HG03060 (cell line): ENCODE results near the gene CMSS1.

Source experiments
- ATAC-seq: cut with Tn5 transposase; IDR thresholded peaks from one replicate; pipeline ENCODE4 v1.9.1; 2021; ENCODE audit warnings: low read depth, moderate number of reproducible peaks; ENCODE audit not compliant: unreplicated experiment

The CMSS1 gene

DNA sequence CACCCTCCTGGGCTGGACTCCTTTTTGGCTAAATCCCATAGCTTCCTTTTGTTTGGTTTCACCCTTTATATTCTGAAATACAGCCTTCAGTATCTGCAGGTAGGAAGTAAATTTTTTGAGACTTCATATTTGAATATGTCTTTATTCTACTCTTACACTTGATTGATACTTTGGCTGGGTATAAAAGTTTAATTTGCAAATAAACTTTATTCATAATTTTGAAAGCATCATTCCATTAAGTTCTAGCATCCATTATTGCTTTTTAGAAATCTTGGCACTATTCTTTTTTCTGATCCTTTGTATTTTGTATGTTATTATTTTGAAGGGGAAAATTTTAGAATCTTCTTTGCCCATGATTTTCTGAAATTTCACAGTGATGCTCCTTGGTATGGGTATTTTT is 337.9 kb downstream of the CMSS1 start:
- ATAC-seq, result no peak

DNA sequence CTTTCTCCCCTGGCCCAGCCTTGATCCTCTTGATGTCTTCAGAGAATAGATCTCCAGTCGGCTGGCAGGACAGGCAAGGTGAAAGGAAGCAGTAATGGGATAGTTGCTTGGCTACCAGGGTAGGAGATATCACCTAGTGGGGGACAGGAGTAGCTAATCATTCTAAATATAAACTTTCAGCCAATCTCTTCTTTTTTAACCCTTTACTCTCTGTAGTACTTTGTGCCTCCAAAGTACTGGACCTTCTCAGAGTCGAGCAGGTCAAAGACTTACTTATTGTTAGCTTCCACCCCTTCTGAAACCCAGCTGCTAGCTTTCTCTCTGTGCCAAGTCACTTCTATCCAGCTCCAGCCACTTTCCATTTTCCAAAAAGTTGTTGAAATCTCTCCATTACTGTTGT is 340.0 kb downstream of the CMSS1 start:
- ATAC-seq, result no peak

DNA sequence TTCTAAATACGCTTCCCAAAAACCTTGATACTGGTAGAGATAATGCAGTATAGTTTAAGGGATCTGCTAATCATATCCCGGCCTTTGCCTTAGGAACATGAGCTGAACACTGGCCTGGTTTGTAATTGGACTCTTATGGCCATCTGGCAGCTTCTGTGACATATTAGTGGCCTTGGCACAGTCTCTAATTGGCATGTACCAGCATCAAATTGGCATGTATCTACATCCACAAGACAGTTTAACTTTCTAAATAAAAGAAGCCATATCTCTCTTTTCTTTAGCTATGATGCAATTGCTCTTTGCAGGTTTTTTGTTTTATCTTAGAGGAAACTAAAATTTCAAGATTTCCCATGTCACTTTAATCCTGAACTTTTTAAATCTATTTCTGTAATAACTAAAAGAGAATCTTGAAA is 341.3 kb downstream of the CMSS1 start:
- no peak for ATAC-seq

DNA sequence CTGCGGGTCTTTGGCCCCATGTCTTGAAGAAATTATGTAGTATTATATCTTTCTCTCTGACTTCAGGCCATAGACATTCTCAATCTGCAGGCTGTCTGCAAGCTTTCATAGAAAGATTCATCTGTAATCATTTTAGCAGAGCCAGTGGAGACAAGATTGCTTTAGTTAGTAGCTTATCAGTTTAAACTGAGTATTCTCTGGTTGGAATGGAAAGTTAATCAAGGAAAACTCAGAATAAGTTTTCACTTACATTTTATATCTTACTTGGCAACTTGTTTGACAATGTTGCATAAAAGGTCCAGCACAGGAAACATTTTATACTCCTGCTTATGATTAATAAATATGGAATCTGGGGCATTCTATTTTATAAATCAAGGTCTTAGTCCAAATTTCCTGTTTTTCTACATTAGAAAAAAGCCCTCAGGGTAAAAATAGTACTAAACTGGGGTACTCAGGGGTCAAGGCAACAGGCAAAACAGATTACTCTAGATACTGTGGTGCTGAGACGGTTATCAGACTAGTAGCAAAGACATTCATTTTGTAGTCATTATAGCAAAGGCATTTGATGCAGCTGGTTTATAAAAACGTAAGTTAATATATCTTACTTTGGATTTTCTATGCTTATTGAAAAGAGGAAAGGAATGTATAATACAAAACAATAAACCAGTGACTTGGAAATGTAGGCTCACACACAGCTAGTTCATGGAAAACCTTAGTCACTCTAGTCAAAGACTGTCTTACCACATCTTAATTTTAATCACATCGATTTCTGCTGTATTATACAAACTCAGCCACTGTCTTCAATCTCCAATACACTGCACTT is 341.9 kb downstream of the CMSS1 start:
- no peak for ATAC-seq

DNA sequence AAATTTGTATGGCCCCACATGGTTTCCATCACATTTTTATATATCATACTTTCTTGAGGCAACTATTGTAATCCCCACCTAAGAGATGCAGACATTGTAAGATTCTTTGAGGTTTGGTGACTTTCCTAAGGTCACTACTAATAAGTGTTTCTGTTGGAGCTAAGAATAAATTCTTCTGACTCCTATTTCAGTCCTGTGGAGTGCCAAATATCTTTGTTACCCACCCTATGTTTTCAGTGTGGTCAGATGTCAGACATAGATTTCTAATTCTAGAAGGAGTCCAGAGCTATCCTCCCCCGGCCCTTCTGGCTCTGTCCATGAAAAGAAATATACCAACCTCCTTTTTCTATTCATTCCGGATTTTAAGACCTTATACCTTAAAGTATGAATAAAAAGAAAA is 342.9 kb downstream of the CMSS1 start:
- no peak for ATAC-seq

DNA sequence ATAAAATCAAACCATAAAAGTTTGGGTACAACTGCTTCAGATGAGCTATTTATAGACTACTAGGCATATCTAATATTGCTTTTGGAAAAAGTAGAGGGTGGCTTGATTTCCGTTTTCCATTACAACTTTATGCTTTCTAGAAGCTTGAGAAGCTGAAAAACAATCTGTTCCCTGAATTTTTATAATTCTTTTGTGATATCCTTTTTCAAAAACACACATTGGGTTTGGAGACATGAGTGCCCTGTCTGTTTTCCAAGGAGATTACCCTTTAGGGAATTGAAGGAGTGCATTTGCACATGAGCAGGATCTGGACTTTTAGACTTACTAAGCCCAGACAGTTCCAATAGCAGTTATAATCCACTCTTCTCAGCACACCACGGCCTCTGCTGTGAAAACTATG is 346.1 kb downstream of the CMSS1 start:
- no peak for ATAC-seq

DNA sequence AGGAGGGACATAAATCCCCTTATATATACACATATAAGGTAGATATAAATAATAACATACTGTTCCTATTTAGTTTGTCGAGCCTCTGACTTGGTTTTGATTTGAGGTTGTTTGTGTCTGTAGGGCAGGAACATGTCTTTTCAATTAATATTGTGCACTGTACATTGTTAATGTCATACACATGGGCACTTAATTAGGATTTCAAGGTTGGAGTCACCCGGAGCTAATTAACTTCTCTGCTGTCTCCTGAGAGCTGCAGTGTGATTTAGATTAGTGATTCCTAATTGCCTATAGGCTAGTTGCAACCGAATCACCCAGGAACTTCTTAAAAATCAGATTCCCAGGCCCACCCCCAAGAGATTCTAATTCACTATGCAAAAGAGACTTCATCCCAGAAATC is 347.1 kb downstream of the CMSS1 start:
- ATAC-seq, result no peak

DNA sequence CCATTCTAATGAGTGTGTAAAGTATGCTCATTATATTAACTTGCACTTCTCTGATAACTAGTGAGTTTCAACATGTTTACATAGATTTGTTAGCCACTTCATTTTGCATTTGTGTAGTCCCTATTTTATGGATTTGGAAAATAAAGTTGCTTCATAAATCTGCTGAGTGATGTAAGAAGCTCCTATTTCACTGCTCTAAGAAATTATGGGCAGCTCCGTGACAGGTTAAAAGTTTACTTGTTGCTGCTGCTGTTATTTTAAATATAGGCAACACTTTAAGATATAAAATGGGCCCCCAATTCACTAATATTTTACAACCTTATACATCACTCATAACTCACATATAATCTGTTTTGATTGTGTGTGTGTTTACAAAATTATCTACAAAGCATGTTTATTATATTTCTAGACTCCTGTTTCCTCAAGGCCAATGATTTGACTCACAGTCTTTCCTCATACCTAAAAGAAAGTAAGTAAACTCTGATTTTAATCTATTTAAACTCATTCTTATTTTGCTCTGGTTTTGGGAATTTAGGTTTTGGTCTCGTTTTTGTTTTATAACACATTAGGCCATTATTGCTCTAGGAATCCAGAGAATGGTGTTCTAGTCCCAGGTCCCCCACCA is 348.4 kb downstream of the CMSS1 start:
- ATAC-seq, result no peak

DNA sequence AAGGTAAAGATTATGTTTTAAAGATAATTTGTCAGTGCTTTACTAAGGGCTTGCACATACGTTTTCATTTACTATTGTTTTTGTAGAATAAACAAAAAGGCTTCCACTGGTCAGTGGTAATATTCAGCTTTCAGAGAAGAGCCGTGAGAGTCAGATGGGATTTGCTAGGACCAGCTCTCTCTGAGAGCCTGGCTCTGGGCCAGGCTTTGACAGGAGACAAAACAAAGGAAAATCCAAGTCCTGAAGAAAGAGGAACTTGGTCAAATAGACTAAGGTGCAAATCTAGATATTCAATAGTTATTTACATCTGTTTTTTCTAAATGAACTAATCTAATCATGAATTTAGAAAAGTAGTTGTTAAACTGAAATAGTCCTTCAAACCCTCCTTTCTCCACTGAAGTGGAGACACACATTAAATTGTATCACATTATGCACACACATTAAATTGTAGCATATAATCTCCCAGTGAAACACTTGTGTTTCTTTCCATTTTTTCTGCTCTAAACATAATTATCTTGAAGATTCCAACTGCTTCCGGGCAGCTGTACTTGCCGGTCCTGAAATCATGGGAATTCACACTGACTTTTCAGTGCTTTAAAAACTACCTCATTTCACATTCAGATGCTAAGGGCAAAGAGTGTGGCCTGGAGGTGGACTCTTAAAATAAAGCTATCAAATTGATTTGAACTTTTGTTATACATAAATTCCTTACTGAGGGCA is 351.7 kb downstream of the CMSS1 start:
- ATAC-seq, result no peak

DNA sequence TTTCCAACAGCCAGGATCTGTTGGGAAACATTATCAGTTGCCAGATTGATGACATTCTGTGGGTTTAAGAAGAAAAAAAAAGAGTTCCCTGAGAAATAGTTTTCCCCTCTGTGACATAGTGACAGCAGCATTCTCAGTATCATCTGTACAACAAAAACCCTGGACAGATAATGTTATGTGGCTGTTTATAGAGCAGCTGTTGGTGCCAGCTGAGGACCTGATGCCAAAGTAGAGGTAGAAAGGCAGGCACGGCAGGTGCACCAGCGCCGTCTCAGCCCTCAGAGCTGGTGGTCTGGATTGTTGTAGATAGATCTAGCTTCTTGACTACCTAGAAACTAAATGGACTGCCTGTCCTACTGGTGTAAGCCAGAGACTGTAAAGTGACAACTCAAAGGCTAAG is 352.8 kb downstream of the CMSS1 start:
- ATAC-seq, result no peak

DNA sequence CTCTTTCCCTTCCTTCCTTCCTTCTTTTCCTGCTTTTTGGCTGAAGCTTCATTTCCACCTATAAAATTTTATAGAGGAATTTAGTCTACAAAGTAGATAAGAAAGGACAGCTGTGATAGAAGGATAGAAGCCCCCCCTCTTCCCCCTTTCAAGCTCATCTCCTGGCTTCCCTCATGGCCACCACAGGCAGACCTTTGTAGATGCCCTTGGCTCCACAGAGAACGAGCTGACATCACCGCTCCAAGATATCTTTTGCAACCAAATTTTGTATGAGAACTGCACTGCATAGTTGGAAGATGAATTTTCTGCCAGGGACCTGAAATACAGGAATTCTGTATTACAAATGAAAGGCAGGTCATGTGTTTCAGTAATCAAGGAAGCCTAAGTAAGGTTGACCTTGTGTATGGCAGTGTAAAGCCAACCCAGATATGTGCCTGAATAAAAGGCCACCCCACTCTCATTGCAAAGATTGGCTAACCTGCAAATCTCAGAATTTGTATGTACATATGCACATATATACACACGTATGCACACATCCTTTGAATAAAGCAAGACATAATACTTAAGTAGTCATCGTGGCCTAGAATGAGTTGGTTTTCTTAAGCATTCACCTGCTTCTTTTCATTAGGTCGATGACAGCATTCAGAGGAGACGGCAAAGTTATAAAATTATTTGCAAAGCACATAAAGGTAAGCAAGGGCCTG is 353.7 kb downstream of the CMSS1 start:
- no peak for ATAC-seq

DNA sequence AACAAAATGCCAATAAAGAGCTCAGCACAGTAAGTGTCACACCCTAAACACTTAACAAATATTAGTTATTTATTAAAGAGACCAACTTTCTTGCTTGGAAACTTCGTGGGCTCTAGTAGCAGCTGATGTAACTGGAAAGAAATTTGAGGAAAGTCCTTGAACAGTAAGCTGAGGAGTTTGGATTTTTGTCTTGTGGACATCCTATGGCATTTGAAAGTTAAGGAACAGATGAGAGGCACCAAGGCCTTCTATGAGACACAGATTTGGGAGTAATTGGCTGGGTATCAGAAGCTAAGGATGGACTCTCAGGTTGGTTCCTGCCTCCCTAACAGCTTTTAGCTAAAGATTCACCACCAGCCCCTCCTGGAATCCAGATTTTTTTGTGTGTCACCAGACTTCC is 356.3 kb downstream of the CMSS1 start:
- ATAC-seq, result no peak

DNA sequence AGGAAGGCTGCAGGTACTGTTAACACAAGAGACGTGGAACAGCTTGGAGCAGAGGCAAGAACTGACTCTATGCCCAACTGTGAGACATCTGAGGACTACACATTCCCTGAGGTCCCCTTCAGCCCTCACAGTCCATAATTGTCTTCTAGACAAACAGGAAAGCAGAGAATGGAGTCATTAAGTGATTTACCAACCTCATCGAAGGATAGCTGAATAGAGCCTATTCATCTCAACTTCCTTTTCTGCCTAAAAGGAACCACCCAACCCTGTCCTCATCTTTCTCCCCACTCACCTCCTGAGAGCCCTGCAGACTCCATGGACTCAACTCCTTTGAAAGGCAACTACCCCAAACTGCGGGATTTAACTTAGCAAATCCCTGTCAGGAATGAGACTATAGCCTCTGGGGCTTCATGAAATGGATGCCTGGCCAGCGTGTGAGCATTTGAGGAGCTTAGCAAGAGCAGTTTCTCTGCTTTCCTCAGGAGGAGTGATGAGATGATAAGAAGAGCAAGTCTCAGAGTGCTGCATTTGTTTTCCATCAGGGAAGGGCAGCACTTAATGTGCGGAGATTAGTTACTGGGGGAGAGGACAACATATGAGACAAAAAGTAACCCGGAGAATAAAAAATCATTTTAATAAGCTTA is 358.1 kb downstream of the CMSS1 start:
- no peak for ATAC-seq

DNA sequence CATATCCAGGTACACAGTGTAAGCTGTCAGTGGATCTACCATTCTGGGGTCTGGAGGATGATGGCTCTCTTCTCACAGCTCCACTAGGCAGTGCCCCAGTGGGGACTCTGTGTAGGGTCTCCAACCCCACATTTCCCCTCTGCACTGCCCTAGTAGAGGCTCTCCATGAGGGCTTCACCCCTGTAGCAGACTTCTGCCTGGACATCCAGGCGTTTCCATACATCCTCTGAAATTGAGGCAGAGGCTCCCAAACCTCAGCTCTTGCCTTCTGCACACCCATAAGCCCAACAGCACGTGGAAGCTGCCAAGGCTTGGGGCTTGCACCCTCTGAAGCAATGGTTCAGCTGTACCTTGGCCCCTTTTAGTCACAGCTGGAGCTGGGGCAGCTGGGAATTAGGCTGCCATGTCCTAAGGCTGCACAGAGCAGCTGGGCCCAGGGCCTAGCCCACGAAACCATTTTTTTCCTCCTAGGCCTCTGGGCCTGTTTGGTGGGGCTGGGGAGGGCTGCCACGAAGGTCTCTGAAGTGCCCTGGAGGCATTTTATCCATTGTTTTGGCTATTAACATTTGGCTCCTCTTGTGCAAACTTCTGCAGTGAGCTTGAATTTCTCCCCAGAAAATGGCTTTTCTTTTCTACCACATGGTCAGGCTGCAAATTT is 362.2 kb downstream of the CMSS1 start:
- no peak for ATAC-seq

DNA sequence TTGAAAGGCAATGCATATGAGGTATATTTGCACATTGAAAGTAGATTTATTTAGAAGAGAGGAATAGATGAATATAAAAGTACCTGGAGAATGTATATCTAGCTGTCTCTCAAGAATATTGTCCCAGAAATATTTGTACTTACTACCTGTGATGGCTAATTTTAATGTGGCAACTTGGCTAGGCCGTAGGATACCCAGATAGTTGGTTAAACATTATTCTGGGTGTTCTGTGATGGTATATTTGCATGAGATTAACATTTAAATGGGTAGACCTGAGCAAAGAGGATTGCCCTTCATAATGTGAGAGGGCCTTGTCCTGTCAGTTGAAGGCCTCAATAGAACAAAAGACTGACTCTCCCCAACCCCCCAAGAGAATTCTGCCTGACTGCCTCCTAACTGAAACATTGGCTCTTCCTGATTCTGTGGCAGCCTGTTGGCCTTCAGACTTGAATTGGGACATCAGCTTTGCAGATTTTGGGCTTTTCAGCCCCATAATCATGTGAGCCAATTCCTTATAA is 366.0 kb downstream of the CMSS1 start:
- ATAC-seq, result no peak

DNA sequence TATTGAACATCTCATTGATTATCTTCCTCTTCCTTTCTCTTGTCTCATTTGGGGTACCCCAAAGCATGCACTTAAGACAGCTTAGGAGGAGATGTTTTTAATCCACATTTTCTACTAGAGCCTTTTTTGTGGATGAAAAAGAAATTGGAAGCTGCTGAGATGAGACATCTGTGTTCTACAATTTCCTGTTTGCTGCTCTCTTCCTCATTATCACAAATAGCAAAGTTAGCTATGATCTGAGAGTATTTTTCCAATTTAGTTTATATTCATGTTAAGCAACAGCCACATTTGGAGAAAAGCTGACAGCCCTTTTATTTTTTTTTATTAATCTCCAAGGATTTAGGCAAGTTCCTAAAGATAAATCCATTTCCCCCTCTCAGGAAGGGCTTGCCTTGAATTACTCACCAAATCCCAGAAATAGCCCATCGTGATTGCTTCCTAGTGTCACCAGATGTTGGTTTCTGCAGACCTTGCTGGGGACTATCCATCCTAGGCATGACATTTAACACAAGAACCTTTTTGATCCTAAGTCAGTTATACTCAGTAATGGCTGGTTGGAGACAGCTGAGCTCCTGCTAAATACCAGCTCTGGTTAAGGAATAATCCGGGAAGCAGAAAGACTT is 367.4 kb downstream of the CMSS1 start:
- no peak for ATAC-seq

DNA sequence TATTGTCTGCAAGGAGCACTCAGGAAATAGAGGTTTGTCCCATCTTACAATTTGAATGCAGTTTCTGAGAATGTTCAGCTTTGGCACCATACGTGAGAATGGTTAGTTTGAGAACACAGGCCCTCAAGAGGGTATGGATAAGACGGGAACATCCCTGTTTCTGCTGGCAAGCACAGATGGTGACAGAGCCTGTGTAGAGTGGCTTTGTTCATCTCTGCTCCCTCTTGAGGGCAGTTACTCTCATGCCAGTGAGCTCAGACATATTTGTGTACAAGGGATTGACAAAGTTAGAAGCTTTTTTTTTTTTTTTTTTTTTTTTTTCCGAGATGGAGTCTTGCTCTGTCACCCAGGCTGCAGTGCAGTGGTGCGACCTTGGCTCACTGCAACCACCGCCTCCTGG is 368.2 kb downstream of the CMSS1 start:
- ATAC-seq, result no peak

DNA sequence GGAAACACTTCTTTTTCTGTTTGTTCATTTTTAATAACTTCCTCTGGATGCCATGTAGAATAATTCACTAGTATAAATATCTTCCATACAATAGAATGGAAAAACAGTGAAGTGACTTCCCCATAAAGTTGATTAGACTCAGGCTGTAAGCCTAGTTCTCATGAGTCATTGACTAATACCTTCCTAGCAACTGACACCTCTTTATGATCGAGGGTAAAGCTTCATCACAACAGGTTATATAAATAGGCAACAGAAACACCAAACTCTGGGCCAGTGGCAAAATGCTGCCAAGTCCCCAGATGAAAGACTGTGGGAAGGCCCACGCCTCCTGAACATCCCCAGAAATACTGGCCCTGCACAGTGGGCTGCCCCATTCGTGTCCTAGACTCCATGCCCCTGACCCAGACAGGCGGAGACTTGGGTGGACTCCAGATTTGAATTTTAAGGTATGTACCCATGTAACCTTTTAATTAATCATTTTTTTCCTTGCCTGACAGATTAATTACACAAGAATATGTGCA is 371.8 kb downstream of the CMSS1 start:
- ATAC-seq, result no peak

DNA sequence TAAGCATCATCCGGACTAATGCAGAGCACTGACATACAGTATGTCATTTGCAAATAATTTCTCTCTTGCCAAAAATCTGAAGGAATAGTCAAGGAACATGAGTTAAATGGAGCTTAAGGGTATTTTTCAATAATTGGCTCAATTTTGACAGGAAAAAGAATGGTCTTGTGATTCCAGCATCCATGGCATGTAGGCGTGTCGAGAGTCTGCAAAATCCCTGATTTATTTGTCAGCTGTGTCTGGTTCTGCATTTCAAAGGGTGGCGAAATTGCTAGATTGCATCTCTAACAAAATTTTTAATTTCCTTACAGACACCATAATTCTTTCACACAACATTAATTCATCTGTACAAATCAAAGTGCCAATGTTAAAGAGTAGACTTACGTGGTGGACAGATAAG is 377.7 kb downstream of the CMSS1 start:
- ATAC-seq, result no peak
